Right lobe of liver (tissue), 4 donors: ENCODE results near the gene GNL3.

Experiments
- POLR2A ChIP-seq: fragments of 450-650 bp; IDR thresholded peaks from one replicate; pipeline ENCODE4 v1.6.1; 2017; ENCODE audit warnings: antibody characterized with exemption, mild to moderate bottlenecking
- TF ChIP-seq, protein P1 (sequence below), 4 donors: fragments of 200-600 bp in 3 of 4; fragments of 450-650 bp in 1 of 4; IDR thresholded peaks; one replicate each; pipeline versions ENCODE4 v1.5.1 to v1.8.0; 2016 to 2022; ENCODE audit warnings: antibody characterized with exemption in 4 of 4, mild to moderate bottlenecking in 2 of 4
- donor health status: DM: no; HTN: no; CAD: no.
- donor health status: DM: no; HTN: no; CAD: no.
- donor health status: DM: no; HTN: yes; CAD: no.

GRCh38 chr3:52684184-52684583 is 1.6 kb upstream of the GNL3 start:
- TF ChIP-seq, protein P1, sequence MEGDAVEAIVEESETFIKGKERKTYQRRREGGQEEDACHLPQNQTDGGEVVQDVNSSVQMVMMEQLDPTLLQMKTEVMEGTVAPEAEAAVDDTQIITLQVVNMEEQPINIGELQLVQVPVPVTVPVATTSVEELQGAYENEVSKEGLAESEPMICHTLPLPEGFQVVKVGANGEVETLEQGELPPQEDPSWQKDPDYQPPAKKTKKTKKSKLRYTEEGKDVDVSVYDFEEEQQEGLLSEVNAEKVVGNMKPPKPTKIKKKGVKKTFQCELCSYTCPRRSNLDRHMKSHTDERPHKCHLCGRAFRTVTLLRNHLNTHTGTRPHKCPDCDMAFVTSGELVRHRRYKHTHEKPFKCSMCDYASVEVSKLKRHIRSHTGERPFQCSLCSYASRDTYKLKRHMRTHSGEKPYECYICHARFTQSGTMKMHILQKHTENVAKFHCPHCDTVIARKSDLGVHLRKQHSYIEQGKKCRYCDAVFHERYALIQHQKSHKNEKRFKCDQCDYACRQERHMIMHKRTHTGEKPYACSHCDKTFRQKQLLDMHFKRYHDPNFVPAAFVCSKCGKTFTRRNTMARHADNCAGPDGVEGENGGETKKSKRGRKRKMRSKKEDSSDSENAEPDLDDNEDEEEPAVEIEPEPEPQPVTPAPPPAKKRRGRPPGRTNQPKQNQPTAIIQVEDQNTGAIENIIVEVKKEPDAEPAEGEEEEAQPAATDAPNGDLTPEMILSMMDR (IDR thresholded peaks at IDR 0.05): no peak
- no peak for TF ChIP-seq POLR2A
